ENCODE measurements around the gene ZNF219.

The ZNF219 gene

DNA sequence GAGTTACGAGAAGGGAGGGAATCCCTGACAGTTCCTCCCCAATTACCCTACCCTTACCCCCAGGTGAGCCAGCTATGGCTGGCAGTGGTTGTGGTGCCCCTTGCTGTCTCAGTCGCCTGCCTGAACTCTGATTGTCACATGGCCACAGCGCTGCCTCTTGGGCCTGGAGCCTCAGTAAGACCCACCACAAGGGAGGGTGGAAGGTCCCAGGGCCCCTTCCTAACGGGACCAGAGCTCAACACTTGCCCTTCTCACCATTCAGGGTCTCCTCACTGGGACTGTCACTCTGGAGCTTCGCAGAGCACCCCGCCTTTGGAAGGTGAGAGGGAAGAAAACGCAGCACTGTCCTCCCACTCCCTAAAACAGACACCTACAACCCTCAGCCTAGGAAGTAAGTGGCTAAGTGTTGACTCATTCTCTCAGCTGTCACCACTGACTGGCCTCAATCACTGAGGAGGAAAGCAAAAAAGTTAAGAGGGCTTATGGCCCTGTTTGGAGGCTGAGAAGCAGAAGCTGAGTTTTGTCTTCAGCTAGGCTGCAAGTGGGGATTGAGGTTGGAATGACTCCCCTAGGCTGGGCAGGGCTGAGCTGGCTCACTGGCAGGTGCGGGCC is 3.5 kb upstream of the ZNF219 start:
- DNase-seq: no peak

DNA sequence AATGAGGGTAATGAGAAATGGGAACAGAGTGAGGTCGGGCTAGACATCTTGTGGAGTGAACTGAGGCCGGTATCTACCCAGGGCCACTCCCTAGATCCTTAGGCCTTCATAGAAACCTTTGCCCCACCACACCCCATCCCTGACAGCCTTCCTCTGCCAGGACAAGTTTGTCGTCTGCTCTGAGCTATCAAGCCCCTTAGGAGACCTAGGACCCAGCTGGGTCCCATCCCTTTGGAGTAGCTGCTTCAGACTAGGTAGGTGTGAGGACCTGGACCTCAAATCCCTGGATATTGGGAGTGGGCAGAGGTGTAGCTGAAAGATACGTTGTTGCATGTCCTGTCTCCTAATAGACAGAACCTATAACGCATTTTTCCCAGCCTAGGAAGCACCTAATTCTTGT is 2.5 kb upstream of the ZNF219 start, which contains the start of gene TMEM253:
TMEM253 (plus strand) TSS at position 136 of the 400 bp plus-strand sequence. CDS start 278 bp downstream, outside the sequence.
- DNase-seq: no peak

DNA sequence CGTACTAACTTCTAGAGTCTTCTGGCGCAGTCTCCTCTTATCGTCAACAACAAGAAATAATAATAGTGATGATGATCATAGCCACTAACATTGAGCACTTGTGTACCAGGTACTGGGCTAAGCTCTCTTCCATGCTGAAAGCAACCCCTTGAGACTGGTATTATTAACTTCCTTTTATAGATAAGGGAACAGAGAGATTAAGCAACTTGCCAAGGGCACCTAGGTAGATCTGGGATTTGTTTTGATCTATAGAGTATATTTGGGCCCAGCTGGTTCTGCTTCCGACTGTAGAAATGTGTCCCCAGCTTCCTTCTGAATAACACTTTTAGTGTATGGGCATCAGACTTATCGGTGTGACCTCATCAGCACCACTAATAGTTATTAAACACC is 1.1 kb upstream of the ZNF219 start:
- DNase-seq: no peak

DNA sequence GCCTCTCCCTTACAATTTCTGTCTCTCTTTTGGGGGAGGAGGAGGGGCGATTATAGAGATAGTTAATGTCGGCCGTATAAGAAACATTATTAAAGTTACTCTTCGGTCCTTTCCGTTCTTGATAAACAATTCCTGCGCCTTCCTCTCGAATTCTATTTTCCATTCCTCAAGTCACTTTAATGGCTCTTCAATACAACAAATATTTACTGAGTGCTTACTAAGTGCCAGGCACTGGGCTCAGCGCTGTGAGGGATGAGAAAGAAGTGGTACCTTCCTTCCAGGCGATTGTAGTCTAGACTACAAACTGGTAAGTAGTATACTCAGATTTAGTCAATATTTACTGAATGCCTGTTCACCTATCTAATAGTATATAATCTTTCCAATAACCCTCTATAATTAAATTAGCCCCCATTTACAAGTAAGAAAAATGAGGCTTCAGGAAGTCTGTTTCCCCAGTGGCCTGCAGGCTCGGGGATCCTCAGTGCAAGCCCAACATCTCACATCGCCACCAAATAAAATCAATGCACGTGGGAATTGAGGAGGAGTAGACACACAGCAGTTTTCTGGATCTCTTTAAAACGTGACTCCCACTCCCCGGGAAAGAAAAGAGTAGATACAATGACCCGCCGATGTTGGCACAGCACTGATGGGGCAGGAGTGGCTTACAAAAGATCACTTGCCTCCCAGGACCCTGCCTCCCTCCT is 589 bp upstream of the ZNF219 start:
- DNase-seq: no peak

DNA sequence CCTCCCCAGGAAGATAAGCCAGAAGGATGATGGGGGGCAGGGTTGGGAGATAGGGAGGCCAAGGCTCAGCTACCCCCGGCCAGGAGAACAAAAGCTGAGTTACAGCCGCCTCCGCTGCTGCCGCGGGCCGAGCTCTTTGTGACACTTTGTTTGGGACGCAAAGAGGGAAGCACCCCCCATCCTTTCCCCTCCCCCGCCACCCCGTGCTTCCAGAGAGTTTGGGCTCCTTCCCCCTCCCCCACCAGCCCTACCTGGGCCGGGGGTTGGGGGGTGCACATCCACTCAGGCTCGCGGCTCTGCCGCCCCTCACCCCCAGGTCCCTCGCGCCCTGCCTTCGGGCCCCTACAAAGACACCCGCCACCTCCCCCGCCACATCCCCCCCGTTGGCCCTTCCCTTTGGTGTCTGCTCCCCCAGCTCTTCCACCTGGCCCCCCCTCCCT is 799 bp downstream of the ZNF219 start:
- DNase-seq: no peak

DNA sequence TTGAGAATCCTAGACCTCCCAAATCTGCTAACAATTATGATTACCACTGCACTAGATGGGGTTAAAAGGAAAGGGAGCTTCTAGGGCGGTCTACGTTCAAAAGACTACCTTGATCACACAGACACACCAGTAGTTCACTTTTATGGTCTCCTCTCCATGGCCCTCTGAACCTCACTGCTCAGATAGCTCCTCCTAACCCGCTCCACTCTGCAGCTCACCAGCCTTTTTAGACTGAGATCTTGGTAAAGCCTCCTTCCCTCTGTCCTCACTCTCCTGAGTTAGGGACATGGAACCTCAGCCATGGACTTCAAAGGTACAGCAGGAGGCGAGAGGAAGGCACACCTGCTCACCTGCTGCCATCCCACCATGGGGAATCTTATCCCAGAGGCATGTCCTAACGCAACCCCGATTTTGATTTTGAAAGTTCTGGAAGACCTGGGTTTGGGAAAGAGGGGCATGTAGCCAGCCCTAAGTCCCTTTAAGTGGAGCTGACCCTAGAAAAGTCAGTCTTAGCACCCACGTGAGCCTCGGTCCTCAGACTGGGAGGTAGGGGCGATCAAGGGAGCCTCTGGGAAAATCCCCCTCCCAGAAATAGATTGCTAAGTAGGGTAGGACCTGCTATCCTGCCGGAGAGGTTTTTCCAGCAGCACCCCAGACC is 1.3 kb downstream of the ZNF219 start:
- DNase-seq: no peak

DNA sequence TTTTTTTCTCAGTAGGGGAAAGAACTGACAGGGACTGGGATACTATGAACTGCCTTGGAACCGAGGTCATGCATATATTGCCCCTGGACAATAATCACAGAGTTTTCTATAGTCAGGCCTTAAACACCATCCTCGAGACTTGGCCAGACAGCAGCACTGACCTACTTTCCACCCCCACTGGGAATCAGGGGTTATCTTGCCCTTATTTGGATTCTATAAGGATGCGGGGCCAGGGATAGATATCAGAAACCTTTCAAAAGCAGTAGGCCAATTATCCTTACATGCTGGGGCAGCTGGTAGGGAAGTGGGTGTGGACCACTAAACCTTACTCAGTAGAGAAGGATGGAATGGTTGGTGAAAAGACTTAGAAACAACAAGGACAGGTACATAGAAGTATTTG is 2.0 kb downstream of the ZNF219 start:
- no peak for DNase-seq

- no peak for DNase-seq
Measured at GRCh38 chr14:21095430-21096205, 2.8 kb downstream of the ZNF219 start.

GRCh38 chr14:21093769-21094681 is 4.4 kb downstream of the ZNF219 start:
- DNase-seq: no peak

GRCh38 chr14:21093018-21093417 is 5.4 kb downstream of the ZNF219 start:
- DNase-seq: no peak

DNA sequence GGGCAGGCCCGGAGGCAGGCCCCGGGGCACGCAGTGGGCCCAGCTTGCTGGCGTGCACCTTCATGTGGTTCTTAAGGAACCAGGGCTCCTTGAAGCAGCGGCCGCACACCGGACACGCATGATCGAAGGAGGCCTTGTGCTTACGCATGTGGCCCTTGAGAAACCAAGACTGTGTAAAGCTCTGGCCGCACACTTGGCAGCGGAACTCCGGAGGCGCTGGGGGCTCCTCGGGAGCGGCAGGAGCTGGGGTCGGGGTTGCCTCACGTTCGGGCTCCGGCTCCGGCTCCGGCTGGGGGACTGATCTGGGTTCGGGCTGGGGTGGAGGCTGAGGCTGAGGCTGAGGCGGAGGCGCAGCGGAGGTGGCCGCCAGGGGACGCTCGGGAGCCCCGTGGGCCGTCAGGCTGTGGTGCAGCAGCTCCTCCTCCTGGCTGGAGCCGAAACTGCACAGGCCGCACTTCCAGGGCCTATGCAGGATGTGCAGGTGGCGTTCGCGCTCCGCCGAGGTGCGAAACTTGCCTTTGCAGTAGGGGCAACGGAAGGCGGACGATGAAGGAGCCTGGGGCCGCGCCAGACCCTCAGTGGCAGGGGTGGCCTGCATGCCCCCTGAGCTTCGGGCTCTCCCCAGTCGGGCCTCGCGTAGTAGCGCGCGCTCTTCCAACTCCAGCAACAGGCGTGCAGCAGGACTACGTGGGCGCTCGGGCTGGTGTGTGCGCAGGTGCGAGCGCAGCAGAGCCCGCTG is 6.0 kb downstream of the ZNF219 start:
- DNase-seq: peak; percentile 91

DNA sequence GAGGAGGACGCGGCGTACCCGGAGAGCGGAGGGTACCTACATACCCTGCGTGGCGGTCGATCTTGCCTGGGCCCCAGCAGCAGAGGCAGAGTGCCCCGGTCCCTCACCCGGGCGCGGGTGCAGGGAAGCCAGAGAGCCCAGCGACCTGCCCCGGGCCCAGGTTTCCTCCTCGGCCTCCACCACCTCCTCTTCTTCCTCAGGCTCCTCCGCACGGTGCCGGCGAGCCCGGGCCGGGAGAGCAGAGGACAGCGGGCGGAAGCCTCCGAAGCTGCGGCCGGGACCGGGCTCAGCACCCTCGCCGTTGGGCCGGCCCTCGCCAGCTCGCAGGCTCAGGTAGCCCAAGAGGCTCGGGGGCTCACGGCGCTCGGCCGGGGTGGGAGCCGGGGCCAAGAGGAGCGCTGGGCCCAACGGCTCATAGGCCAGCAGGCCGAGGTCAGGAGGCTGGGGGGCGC is 6.6 kb downstream of the ZNF219 start:
- DNase-seq: no peak

DNA sequence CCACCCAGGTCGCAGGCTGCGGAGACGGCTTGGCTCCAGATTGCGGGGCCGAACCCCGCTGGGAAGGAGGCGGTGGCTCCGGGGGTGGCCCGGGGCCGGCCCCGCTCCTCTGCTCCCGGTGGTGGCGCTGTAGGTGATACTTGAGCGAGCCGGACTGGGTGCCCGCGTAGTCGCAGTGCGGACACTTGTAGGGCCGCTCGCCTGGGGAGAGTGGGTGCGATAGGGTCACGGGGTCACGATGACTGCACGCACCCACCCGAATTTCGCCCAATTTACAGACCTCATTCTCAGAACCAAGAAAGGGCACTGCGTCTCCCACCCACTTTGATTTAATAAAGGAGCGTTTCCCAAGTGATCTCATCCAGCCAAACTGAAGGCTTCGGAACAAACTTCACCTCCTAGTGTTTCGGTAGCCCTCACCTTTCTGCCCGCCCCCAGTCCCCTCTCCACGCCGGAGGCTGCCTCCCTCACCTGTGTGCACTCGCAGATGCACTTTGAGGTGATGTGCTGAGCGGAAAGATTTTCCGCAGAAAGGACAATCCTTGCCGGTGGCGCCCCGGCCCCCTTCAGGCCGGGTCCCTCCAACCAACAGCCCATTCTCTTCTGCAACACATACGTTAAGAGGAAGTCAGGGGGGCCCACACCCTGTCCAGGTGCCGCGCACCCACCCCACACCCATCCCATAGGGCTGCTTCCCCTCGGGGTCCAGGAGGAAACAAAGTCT is 7.4 kb downstream of the ZNF219 start:
- DNase-seq: no peak

DNA sequence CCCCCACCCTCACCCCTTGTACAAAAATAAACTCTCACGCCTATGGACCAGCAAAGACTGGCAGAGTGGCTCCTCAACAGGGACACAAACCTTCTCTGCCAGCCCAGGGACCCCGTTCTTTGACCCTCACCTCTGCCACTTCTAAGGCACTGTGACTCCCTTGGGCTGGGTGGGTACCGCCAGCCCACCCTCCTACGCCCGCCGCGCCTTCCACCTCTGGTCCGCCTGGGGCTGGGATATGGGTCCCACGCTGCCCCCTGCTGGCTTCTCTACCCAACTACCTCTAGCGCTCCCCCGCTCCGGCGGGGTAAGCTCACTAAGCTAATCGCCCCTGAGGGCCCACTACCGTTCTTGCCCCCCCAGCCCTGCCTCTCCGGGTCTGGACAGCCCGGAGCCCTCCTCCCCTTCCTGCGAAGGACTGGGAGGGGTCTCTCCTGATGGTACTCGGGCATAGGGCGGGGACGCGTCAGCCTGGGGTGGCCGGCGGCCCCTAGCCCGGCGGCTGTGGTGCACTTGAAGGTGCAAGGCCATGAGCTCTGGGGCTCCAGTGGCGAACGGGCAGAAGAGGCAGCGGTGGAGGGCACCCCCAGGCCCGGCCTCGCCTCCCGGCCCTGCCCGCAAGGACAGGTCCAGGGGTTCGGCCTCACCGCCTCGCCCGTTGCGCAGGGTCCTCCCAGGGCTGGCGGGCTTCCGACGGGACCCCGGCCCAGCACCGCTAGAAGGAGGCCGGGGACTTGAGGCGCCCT is 8.1 kb downstream of the ZNF219 start:
- no peak for DNase-seq

DNA sequence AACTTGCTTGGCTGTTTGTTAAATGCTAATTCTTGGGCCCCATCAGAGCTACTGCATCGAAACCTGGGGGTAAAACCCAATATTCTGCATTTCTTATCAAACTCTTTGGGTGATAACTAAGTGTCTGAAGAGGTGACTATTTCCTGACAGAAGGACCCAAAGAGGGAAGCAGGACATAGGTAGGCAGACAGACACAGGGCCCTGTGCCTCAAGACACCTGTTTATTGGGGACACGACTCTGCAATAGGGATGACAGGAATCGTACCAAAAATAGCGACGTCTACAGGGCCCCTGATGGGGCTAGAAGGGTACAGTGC is 8.6 kb downstream of the ZNF219 start:
- no peak for DNase-seq

DNA sequence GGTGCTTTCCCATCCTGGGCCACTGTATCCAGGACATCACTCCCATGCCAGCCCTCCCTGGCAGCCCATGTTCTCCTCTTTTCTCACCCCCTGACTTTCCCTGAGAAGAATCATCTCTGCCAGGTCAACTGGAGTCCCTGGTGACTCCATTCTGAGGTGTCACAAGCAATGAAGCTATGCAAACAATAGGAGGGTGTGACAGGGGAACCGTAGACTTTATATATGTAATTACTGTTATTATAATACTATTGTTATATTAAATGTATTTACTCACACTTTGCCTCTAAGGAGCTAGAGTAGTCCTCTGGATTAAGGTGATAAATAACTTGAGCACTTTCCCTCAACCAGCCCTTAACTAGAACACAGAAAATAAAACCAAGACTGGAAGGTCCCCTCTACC is 9.2 kb downstream of the ZNF219 start:
- DNase-seq: no peak

DNA sequence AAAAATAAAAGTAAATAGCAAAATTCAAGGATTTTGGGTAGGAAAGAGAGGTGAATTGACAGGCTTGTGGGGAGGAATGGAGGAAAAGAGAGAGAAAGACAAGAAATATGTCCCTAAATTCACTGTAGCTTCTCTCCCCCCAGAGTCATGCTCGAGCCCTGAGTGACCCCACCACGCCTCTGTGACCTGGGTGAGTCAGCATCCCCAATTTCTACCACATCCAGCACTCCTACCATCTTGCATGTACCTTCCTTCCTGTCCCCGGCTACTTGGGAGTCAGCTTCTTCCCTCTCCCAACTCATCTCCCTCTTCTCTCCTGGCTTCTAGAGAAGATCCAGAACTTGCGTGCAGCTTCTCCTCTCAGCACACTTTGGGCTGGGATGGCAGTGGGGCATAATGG is 9.8 kb downstream of the ZNF219 start:
- no peak for DNase-seq

DNA sequence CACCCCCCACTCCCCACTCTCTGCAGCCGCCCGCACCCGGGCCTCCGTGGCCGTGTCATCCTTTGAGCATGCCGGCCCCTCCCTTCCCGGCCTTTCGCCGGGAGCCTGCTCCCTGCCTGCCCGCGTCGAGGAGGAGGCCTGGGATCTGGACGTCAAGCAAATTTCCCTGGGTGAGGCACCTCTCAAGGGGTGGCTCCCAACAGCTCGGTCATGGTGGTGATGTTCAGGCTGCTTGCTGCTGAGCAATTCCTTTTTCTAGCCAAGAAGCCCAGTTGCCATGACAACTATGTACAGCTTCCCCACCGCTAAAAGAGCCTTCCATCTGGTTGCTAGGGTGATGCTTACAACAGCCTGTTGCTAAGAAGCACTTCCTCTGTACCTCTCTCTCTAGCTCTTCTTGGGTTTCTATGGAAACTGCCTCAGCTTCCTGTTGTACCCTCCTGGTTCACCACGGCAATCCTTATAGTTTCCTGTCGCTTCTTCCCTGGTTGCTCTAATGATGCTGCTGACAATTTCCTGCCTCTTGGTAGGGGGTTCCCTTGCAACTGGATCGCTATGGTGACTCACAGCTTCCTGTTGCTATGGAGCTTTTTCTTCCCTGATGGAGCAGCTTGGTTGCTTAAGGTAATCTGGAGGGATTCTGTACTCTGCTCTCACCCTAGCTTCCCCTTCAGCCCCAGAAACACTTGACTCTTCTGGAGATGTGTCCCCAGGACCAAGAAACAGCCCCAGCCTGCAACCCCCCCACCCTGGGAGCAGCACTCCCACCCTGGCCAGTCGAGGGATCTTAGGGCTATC is 11.0 kb downstream of the ZNF219 start:
- peak; percentile 98 for DNase-seq

GRCh38 chr14:21086908-21087293 is 11.6 kb downstream of the ZNF219 start:
- DNase-seq: no peak
